Left cardiac atrium (tissue), 2 donors: Measurements from ENCODE around the gene STX3. TPM values are rescaled to one million over a fixed set of nuclear protein-coding genes. Genes with fewer than 3 reads are reported as not detected.

ENCODE experiments used
- total RNA-seq, 2 donors: library from RNA; stranded (reverse); fragmentation: NEBNext Ultra II Directional; extraction: Animal tissue kit (Norgen Biotek cat#: 25700); gene quantifications; one replicate each; pipeline ENCODE4 v1.2.1, GENCODE V29; 2021
- donor health status: DM: no; HTN: yes; CAD: no; lungs with severe emphysema.
- donor health status: DM: yes; HTN: yes; CAD: no.

STX3 gene
- total RNA-seq, 2 donors from 2014 or later: 10.6 to 14.1 TPM

Other genes with a start within 250 kb of the STX3 start
- not detected for gene OR4D9, start 243.8 kb upstream of the STX3 start, total RNA-seq
- 10 to 100 TPM; 31.7 to 37.8 TPM for gene OSBP, start 139.6 kb upstream of the STX3 start, total RNA-seq
- 10 to 100 TPM; 21.6 to 28.2 TPM for gene PATL1, start 86.3 kb upstream of the STX3 start, total RNA-seq
- gene OR10V1, start 41.5 kb upstream of the STX3 start, total RNA-seq: not detected
- gene MRPL16, start 55.4 kb downstream of the STX3 start, total RNA-seq: 10 to 100 TPM; 61.2 to 70.4 TPM
- gene CBLIF, start 90.1 kb downstream of the STX3 start, total RNA-seq: not detected
- not detected for gene TCN1, start 111.1 kb downstream of the STX3 start, total RNA-seq
- not detected for gene OOSP3, start 123.4 kb downstream of the STX3 start, total RNA-seq
- gene OOSP1, start 183.1 kb downstream of the STX3 start, total RNA-seq: not detected
- not detected for gene OOSP4A, start 208.7 kb downstream of the STX3 start, total RNA-seq